Fibroblast of lung (primary cell): ENCODE results near the gene SCTR.

Experiments used
- CTCF ChIP-seq, 2 donors: IDR thresholded peaks in 1 of 2; conservative IDR thresholded peaks in 1 of 2; 1 replicate in 1 of 2; 2 replicates in 1 of 2; pipeline ENCODE4 v1.5.1; 2011 to 2012; ENCODE audit warnings: low read length in 2 of 2, control low read depth in 1 of 2, inconsistent platforms in 1 of 2, low read depth in 1 of 2, mild to moderate bottlenecking in 1 of 2
- EZH2 ChIP-seq: IDR thresholded peaks from 2 replicates; pipeline ENCODE4 v1.5.1; 2012; ENCODE audit warnings: low read length, control low read depth, mild to moderate bottlenecking; ENCODE audit errors: missing control alignments

GRCh38 chr2:119428488-119429224 is 95.6 kb downstream of the SCTR start:
- TF ChIP-seq CTCF (conservative IDR thresholded peaks at IDR 0.05 in 1 of 2, IDR thresholded peaks at IDR 0.05 in 1 of 2; ENCODE audit: low read depth in 1 of 2, low read length in 2 of 2) (no peak), EZH2 (no peak)
